Breast epithelium (tissue), 4 donors: ENCODE results near the gene VANGL2. TPM values are rescaled to one million over a fixed set of nuclear protein-coding genes. Genes with fewer than 3 reads are reported as not detected.

Source experiments
- DNase-seq, 2 donors: peaks; one replicate each; pipeline ENCODE4 v3.0.0-alpha.2; 2019; ENCODE audit warnings: low spot score in 2 of 2
- H3K27ac ChIP-seq, 2 donors: fragments of 200-600 bp; sonication (generic) in 1 of 2; one replicate each; pipeline ENCODE4 v1.5.1; 2016 to 2019; ENCODE audit warnings: mild to moderate bottlenecking in 1 of 2
- H3K27me3 ChIP-seq, 2 donors: fragments of 200-600 bp; sonication (generic) in 1 of 2; one replicate each; pipeline versions ENCODE4 v1.5.1 to v1.6.0; 2017 to 2019; ENCODE audit warnings: control low read depth in 1 of 2, mild to moderate bottlenecking in 1 of 2
- H3K36me3 ChIP-seq: fragments of 200-600 bp; one replicate; pipeline ENCODE4 v1.5.1; 2019
- H3K4me1 ChIP-seq, 2 donors: fragments of 200-600 bp; sonication (generic); one replicate each; pipeline ENCODE4 v1.5.1; 2016 to 2019; ENCODE audit warnings: control low read depth in 1 of 2
- H3K4me3 ChIP-seq, 3 donors: fragments of 200-600 bp; sonication (generic); 1 replicate in 2 of 3; 2 replicates in 1 of 3; pipeline ENCODE4 v1.5.1; 2016 to 2019; ENCODE audit warnings: mild to moderate bottlenecking in 3 of 3, moderate library complexity in 2 of 3
- H3K9me3 ChIP-seq, 2 donors: fragments of 200-600 bp; sonication (generic) in 1 of 2; one replicate each; pipeline ENCODE4 v1.5.1; 2016 to 2019; ENCODE audit warnings: control low read depth in 1 of 2
- CTCF ChIP-seq, 3 donors: fragments of 450-650 bp; IDR thresholded peaks; one replicate each; pipeline ENCODE4 v1.5.1; 2016 to 2017; ENCODE audit warnings: antibody characterized with exemption in 3 of 3, mild to moderate bottlenecking in 3 of 3, moderate library complexity in 3 of 3
- POLR2A ChIP-seq: fragments of 450-650 bp; IDR thresholded peaks from one replicate; pipeline ENCODE4 v1.6.1; 2016; ENCODE audit warnings: antibody characterized with exemption, mild to moderate bottlenecking, moderate library complexity
- POLR2AphosphoS5 ChIP-seq, 3 donors: sonication (generic); formaldehyde crosslinking; IDR thresholded peaks; one replicate each; pipeline ENCODE4 v1.6.1; 2017; ENCODE audit warnings: antibody characterized with exemption in 3 of 3
- intact Hi-C: fragments of 100-400 bp; cut with DNase I; formaldehyde crosslinking; loops from one replicate; pipeline ENCODE4 v1.15.1; 2023; ENCODE audit warnings: low total_unique reads
- total RNA-seq, 3 donors: library from RNA; depleted of rRNA; stranded (reverse); fragments of >200 nt; gene quantifications; one replicate each; pipeline ENCODE4 v1.1.0, GENCODE V29; 2016

Gene VANGL2
- total RNA-seq, 3 donors from 2014 or later: 0.48 to 7.6 (median 5.6) TPM

- intact Hi-C loops: no loop called here
- no peaks in the 10 kb centered on the region for H3K27me3 ChIP-seq
- no peak overlapping the region for H3K4me3 ChIP-seq
- no peaks in the 10 kb centered on the region for H3K4me1 ChIP-seq
- no peak for DNase-seq
- no peak for TF ChIP-seq CTCF (IDR thresholded peaks at IDR 0.05)
- TF ChIP-seq POLR2AphosphoS5 (IDR thresholded peaks at IDR 0.05): no peak
- TF ChIP-seq POLR2A: no peak
- no peak overlapping the region for H3K27ac ChIP-seq
- H3K9me3 ChIP-seq: no peaks in the 10 kb centered on the region
- H3K36me3 ChIP-seq: no peaks in the 10 kb centered on the region
These were observed 15.4 kb downstream of the VANGL2 start for GRCh38 chr1:160415696-160416290.

GRCh38 chr1:160416369-160416768 is 16.0 kb downstream of the VANGL2 start:
- Histone ChIP-seq H3K36me3 (no peaks in the 10 kb centered on the region), H3K4me3 (no peak overlapping the region)
- intact Hi-C loops: no loop called here

GRCh38 chr1:160418483-160418882 is 18.1 kb downstream of the VANGL2 start:
- no peaks in the 10 kb centered on the region for H3K4me1 ChIP-seq
- DNase-seq: no peak
- H3K27ac ChIP-seq: no peak overlapping the region
- H3K36me3 ChIP-seq: no peaks in the 10 kb centered on the region
- intact Hi-C loops: no loop called here
- TF ChIP-seq POLR2AphosphoS5 (IDR thresholded peaks at IDR 0.05) (no peak), POLR2A (no peak), CTCF (IDR thresholded peaks at IDR 0.05) (no peak)
- H3K27me3 ChIP-seq: no peaks in the 10 kb centered on the region
- no peaks in the 10 kb centered on the region for H3K9me3 ChIP-seq
- H3K4me3 ChIP-seq: no peak overlapping the region

More at GRCh38 chr1:160416369-160416768, 16.0 kb downstream of the VANGL2 start:
- no peaks in the 10 kb centered on the region for H3K9me3 ChIP-seq
- H3K27me3 ChIP-seq: no peaks in the 10 kb centered on the region
- H3K27ac ChIP-seq: no peak overlapping the region
- DNase-seq: no peak
- TF ChIP-seq POLR2A (no peak), CTCF (IDR thresholded peaks at IDR 0.05) (no peak), POLR2AphosphoS5 (IDR thresholded peaks at IDR 0.05) (no peak)
- H3K4me1 ChIP-seq: no peaks in the 10 kb centered on the region

- H3K36me3 ChIP-seq: no peaks in the 10 kb centered on the region
These were observed 18.9 kb downstream of the VANGL2 start for GRCh38 chr1:160419150-160419837.

More at GRCh38 chr1:160419150-160419837, 18.9 kb downstream of the VANGL2 start:
- Histone ChIP-seq H3K4me3 (no peak overlapping the region), H3K27ac (no peak overlapping the region), H3K4me1 (no peaks in the 10 kb centered on the region), H3K9me3 (no peaks in the 10 kb centered on the region), H3K27me3 (no peaks in the 10 kb centered on the region)
- intact Hi-C loops: no loop called here
- no peak for DNase-seq
- TF ChIP-seq POLR2AphosphoS5 (IDR thresholded peaks at IDR 0.05) (no peak), CTCF (IDR thresholded peaks at IDR 0.05) (no peak), POLR2A (no peak)
